GM12872 (cell line): ENCODE data around the gene PGBD1.

ENCODE experiments used
- TF ChIP-seq, protein P1 (sequence below): IDR thresholded peaks from 3 replicates; pipeline ENCODE4 v1.5.1; 2011; ENCODE audit warnings: low read depth, mild to moderate bottlenecking, low read length, moderate library complexity; ENCODE audit not compliant: insufficient read depth

The PGBD1 gene

GRCh38 chr6:28245206-28245941, 36.0 kb upstream of the PGBD1 start:
- TF ChIP-seq, protein P1, sequence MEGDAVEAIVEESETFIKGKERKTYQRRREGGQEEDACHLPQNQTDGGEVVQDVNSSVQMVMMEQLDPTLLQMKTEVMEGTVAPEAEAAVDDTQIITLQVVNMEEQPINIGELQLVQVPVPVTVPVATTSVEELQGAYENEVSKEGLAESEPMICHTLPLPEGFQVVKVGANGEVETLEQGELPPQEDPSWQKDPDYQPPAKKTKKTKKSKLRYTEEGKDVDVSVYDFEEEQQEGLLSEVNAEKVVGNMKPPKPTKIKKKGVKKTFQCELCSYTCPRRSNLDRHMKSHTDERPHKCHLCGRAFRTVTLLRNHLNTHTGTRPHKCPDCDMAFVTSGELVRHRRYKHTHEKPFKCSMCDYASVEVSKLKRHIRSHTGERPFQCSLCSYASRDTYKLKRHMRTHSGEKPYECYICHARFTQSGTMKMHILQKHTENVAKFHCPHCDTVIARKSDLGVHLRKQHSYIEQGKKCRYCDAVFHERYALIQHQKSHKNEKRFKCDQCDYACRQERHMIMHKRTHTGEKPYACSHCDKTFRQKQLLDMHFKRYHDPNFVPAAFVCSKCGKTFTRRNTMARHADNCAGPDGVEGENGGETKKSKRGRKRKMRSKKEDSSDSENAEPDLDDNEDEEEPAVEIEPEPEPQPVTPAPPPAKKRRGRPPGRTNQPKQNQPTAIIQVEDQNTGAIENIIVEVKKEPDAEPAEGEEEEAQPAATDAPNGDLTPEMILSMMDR, result no peak

DNA sequence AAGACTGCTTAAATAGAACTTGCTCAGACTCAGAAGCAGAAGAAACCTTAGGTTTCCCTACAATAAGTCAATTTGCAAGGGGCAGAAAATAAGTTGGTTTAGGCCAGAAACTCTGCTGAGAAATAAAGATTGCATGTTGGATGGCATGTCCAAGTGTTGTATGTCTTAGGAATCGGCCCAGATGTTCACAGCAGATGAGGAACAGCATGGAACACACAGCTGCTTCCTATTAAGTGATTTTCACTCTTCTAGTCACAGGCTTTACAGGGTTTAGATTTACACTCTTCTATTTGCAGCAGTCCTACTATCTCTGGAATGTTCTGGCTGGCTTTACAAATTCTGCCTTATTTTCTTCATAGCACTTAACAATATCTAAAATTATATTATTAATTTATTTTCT, 32.5 kb upstream of the PGBD1 start:
- TF ChIP-seq, protein P1, result no peak

GRCh38 chr6:28250747-28251146, 30.6 kb upstream of the PGBD1 start:
- TF ChIP-seq, protein P1, result no peak

- TF ChIP-seq, protein P1, result no peak
Observed at GRCh38 chr6:28251661-28252008, 29.7 kb upstream of the PGBD1 start.

GRCh38 chr6:28252009-28252975, 29.1 kb upstream of the PGBD1 start, which contains the start of gene ZKSCAN4:
TSS of gene ZKSCAN4 (minus strand) at chr6:28252269. CDS start at chr6:28251980, 289 bp downstream.
- TF ChIP-seq, protein P1, result no peak

DNA sequence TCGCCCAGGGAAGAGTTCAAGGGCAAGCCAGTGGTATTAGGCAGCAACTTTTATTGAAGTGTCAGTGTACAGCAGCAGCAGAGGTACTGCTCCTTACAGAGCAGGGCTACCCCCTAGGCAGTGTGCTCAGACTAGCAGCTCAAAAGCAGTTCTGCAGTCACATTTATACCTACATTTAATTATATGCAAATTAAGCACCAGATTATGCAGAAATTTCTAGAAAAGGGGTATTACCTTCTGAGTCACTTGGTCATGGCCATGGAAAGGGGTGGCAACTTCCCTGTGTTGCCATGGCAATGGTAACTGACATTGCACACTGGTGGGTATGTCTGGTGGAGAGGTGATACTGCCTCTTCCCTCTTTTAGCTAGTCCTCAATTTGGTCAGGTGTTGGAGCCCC, 27.3 kb upstream of the PGBD1 start:
- TF ChIP-seq, protein P1, result no peak

- TF ChIP-seq, protein P1, result no peak
Observed at GRCh38 chr6:28257042-28257441, 24.3 kb upstream of the PGBD1 start.
